Stimulated activated CD8-positive, alpha-beta memory T cell treated with anti-CD3 and anti-CD28 coated beads, Interleukin-4, amount 100 ng/mL, for 1 hour (primary cell): ENCODE results near the gene GSS.

ENCODE experiments used
- DNase-seq, 2 donors: peaks; one replicate each; pipeline ENCODE4 v3.0.0-alpha.2; 2020; ENCODE audit warnings: low read depth in 2 of 2, low spot score in 1 of 2

Gene GSS

GRCh38 chr20:34993941-34994508 lies 38.4 kb upstream of the GSS start:
- no peak for DNase-seq

- no peak for DNase-seq
These were observed 37.3 kb upstream of the GSS start for GRCh38 chr20:34992751-34993417.

- no peak for DNase-seq
These were observed 35.1 kb upstream of the GSS start for GRCh38 chr20:34990661-34991214.

GRCh38 chr20:34990231-34990630 lies 34.6 kb upstream of the GSS start:
- no peak for DNase-seq

- DNase-seq: no peak
These were observed 34.1 kb upstream of the GSS start for GRCh38 chr20:34989670-34990069.

GRCh38 chr20:34989118-34989517 lies 33.5 kb upstream of the GSS start:
- no peak for DNase-seq

- no peak for DNase-seq
These were observed 32.6 kb upstream of the GSS start for GRCh38 chr20:34988191-34988540.

- DNase-seq: no peak
These were observed 31.9 kb upstream of the GSS start for GRCh38 chr20:34987288-34988190.

GRCh38 chr20:34986311-34987287 lies 31.0 kb upstream of the GSS start:
- no peak for DNase-seq

- DNase-seq: no peak
These were observed 30.1 kb upstream of the GSS start for GRCh38 chr20:34985461-34986310.

GRCh38 chr20:34984756-34985261 lies 29.2 kb upstream of the GSS start:
- no peak for DNase-seq

- DNase-seq: no peak
These were observed 28.6 kb upstream of the GSS start for GRCh38 chr20:34983995-34984735.

GRCh38 chr20:34983089-34983820 lies 27.6 kb upstream of the GSS start:
- DNase-seq: no peak

- DNase-seq: no peak
These were observed 26.9 kb upstream of the GSS start for GRCh38 chr20:34982270-34983088.

GRCh38 chr20:34980543-34981233 lies 25.1 kb upstream of the GSS start:
- no peak for DNase-seq

GRCh38 chr20:34979366-34980153 lies 24.0 kb upstream of the GSS start:
- no peak for DNase-seq
